ENCODE data around the gene DNM2.

DNM2 gene

GRCh38 chr19:10691178-10691881 is 26.5 kb upstream of the DNM2 start:
- no peak for DNase-seq (ENCODE audit: low read depth)

- no peak for DNase-seq (ENCODE audit: low read depth)
Observed at GRCh38 chr19:10691883-10692282, 26.0 kb upstream of the DNM2 start.

GRCh38 chr19:10692673-10693264 is 25.1 kb upstream of the DNM2 start:
- DNase-seq (ENCODE audit: low read depth), result no peak

GRCh38 chr19:10694706-10695307 is 23.1 kb upstream of the DNM2 start:
- no peak for DNase-seq (ENCODE audit: low read depth)

GRCh38 chr19:10695401-10696398 is 22.2 kb upstream of the DNM2 start:
- DNase-seq (ENCODE audit: low read depth), result peak; percentile 89

- peak; percentile 43 for DNase-seq (ENCODE audit: low read depth)
Observed at GRCh38 chr19:10699650-10700335, 18.1 kb upstream of the DNM2 start.

- no peak for DNase-seq (ENCODE audit: low read depth)
Observed at GRCh38 chr19:10701955-10702525, 15.8 kb upstream of the DNM2 start.

- DNase-seq (ENCODE audit: low read depth), result no peak
Observed at GRCh38 chr19:10706990-10707389, 10.9 kb upstream of the DNM2 start.

- no peak for DNase-seq (ENCODE audit: low read depth)
Observed at GRCh38 chr19:10707440-10707839, 10.4 kb upstream of the DNM2 start.

- no peak for DNase-seq (ENCODE audit: low read depth)
Observed at GRCh38 chr19:10708291-10708690, 9.6 kb upstream of the DNM2 start.

GRCh38 chr19:10712045-10712444 is 5.8 kb upstream of the DNM2 start:
- no peak for DNase-seq (ENCODE audit: low read depth)

- no peak for DNase-seq (ENCODE audit: low read depth)
Observed at GRCh38 chr19:10712754-10713153, 5.1 kb upstream of the DNM2 start.

GRCh38 chr19:10713317-10713716 is 4.6 kb upstream of the DNM2 start:
- DNase-seq (ENCODE audit: low read depth), result no peak

- no peak for DNase-seq (ENCODE audit: low read depth)
Observed at GRCh38 chr19:10717054-10717355, 874 bp upstream of the DNM2 start.

- peak; percentile 60 for DNase-seq (ENCODE audit: low read depth)
Observed at GRCh38 chr19:10718205-10719196, 622 bp downstream of the DNM2 start.

- no peak for DNase-seq (ENCODE audit: low read depth)
Observed at GRCh38 chr19:10719466-10719961, 1.6 kb downstream of the DNM2 start.

- no peak for DNase-seq (ENCODE audit: low read depth)
Observed at GRCh38 chr19:10720607-10721125, 2.8 kb downstream of the DNM2 start.

GRCh38 chr19:10723591-10723990 is 5.7 kb downstream of the DNM2 start:
- DNase-seq (ENCODE audit: low read depth), result no peak

- DNase-seq (ENCODE audit: low read depth), result no peak
Observed at GRCh38 chr19:10724573-10725071, 6.7 kb downstream of the DNM2 start.

- DNase-seq (ENCODE audit: low read depth), result no peak
Observed at GRCh38 chr19:10725415-10725814, 7.5 kb downstream of the DNM2 start.
